ENCODE data around the gene GGCT. TPM values are rescaled to one million over a fixed set of nuclear protein-coding genes. Genes with fewer than 3 reads are reported as not detected.

The GGCT gene
- total and polyA plus RNA-seq, 4 donors = 16.7 to 64.2 (median 25.9) TPM

Other genes with a start within 250 kb of the GGCT start
- gene ZNRF2, start 220.2 kb downstream of the GGCT start, total RNA-seq = 10 to 100 TPM; 15.3 to 21.1 TPM
- gene ZNRF2, start 220.2 kb downstream of the GGCT start, polyA plus RNA-seq = 1 to 10 TPM; 4.8 to 7.0 TPM
- gene NOD1, start 26.0 kb downstream of the GGCT start, total RNA-seq = 10 to 100 TPM; 18.5 to 38.4 TPM
- gene NOD1, start 26.0 kb downstream of the GGCT start, polyA plus RNA-seq = 10 to 100 TPM in 1 of 2 donors, 1 to 10 TPM in 1; 2.4 to 19.9 TPM
- 10 to 100 TPM; 56.5 to 73.8 TPM for gene GARS1, start 90.0 kb upstream of the GGCT start, total RNA-seq
- gene GARS1, start 90.0 kb upstream of the GGCT start, polyA plus RNA-seq = 10 to 100 TPM; 33.2 to 37.7 TPM
- gene CRHR2, start 177.6 kb upstream of the GGCT start, total RNA-seq = 1 to 10 TPM in 1 of 2 donors, under 1 TPM in 1; 0.23 to 1.5 TPM
- not detected for gene CRHR2, start 177.6 kb upstream of the GGCT start, polyA plus RNA-seq
- 100 to 1,000 TPM in 1 of 2 donors, 10 to 100 TPM in 1; 83.0 to 131 TPM for gene INMT, start 247.3 kb upstream of the GGCT start, total RNA-seq
- 100 to 1,000 TPM in 1 of 2 donors, 10 to 100 TPM in 1; 76.7 to 105 TPM for gene INMT, start 247.3 kb upstream of the GGCT start, polyA plus RNA-seq